ENCODE measurements around the gene REXO4. TPM values are rescaled to one million over a fixed set of nuclear protein-coding genes. Genes with fewer than 3 reads are reported as not detected.
A peak's percentile ranks its signal among the peaks of the same experiment; 100 is the strongest.

Gene REXO4
- total RNA-seq, 1 experiment from 2014 or later = 43.6 TPM

DNA sequence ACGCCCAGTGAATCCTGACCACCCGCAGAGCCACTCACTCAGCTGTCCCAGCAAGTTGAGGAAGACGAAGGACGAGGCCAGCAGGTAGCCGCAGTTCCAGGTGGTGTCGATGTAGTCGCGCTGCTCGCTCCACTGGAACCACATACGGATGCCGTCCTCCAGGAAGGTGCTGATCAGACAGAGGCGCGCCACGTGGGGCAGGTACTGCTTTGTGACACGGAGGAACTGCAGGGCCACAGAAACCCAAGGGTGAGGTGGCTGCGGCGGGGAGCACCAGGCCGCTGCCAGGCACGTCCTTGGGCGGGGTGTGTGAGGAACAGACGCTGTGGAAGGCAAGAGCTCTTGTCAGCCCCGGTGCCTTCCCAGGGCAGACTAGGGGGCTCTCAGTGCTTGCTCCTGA lies 50.6 kb downstream of the REXO4 start:
- Mint-ChIP-seq H3K4me3 (ENCODE audit: unreplicated experiment) (no peak overlapping the region), H3K4me1 (ENCODE audit: low read depth, unreplicated experiment) (peaks cover 24% of the 10 kb centered on the region), H3K36me3 (ENCODE audit: insufficient read depth, unreplicated experiment) (peaks cover 88% of the 10 kb centered on the region), H3K27ac (ENCODE audit: unreplicated experiment) (no peak overlapping the region), H3K27me3 (ENCODE audit: insufficient read depth, unreplicated experiment) (no peaks in the 10 kb centered on the region), H3K9me3 (ENCODE audit: unreplicated experiment) (no peaks in the 10 kb centered on the region)
- H3K36me3 ChIP-seq (ENCODE audit: control insufficient read depth, insufficient read depth, low read length) = peaks cover 13% of the 10 kb centered on the region
- no peaks in the 10 kb centered on the region for H3K9me3 ChIP-seq
- no TSS peak for BruUV-seq (replicated peaks)
- H3K4me1 ChIP-seq = no peaks in the 10 kb centered on the region; the same call in 1 of the 2 replicates
- H3K4me3 ChIP-seq (ENCODE audit: low read depth, low read length) = no peak overlapping the region
- POLR2A ChIA-PET = interaction anchor here (0.6 to 0.8 kb wide), 2 partner anchors 14 to 28 kb away, joined by 3 to 5 read pairs; no protein-coding TSS in a partner anchor
- CTCF ChIA-PET = no interaction called here
- TF ChIP-seq, protein P1, sequence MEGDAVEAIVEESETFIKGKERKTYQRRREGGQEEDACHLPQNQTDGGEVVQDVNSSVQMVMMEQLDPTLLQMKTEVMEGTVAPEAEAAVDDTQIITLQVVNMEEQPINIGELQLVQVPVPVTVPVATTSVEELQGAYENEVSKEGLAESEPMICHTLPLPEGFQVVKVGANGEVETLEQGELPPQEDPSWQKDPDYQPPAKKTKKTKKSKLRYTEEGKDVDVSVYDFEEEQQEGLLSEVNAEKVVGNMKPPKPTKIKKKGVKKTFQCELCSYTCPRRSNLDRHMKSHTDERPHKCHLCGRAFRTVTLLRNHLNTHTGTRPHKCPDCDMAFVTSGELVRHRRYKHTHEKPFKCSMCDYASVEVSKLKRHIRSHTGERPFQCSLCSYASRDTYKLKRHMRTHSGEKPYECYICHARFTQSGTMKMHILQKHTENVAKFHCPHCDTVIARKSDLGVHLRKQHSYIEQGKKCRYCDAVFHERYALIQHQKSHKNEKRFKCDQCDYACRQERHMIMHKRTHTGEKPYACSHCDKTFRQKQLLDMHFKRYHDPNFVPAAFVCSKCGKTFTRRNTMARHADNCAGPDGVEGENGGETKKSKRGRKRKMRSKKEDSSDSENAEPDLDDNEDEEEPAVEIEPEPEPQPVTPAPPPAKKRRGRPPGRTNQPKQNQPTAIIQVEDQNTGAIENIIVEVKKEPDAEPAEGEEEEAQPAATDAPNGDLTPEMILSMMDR (IDR thresholded peaks at IDR 0.05; ENCODE audit: insufficient read depth in 1 of 2, low read depth in 1 of 2, low read length in 1 of 2, severe bottlenecking in 1 of 2, unreplicated experiment in 1 of 2) = no peak
- no peaks in the 10 kb centered on the region for H3K27me3 ChIP-seq (replicated peaks; ENCODE audit: control insufficient read depth, insufficient read depth, low read length)
- DNase-seq = no peak
- intact Hi-C loops (cut with micrococcal nuclease; ENCODE audit: unreplicated experiment) = no loop called here

DNA sequence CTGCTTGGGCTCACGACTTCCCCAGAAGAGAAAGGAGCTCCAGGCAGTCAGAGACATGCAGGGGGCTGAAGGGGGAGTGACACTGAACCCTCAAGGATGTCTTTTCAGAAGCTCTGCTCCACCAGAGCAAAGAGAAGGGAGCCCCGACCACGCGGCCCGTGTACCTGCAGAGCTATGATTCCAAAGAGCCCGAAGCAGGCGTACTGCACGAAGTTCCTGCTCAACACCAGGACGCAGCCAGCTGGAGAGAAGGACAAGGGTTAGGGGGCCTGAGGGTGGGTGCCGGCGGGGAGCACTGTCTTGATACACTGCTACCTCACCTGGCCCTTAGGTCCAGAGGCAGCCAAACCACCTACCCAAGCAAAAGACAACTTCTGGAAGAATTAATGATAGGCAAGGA lies 51.4 kb downstream of the REXO4 start:
- Histone ChIP-seq H3K9me3 (no peaks in the 10 kb centered on the region), H3K27me3 (replicated peaks; ENCODE audit: control insufficient read depth, insufficient read depth, low read length) (no peaks in the 10 kb centered on the region), H3K4me1 (no peaks in the 10 kb centered on the region; the same call in 1 of the 2 replicates), H3K4me3 (ENCODE audit: low read depth, low read length) (no peak overlapping the region), H3K36me3 (ENCODE audit: control insufficient read depth, insufficient read depth, low read length) (peaks cover 13% of the 10 kb centered on the region)
- DNase-seq = no peak
- peaks cover 88% of the 10 kb centered on the region for H3K36me3 Mint-ChIP-seq (ENCODE audit: insufficient read depth, unreplicated experiment)
- POLR2A ChIA-PET = interaction anchor here (0.8 kb wide), 1 partner anchor 13 kb away, joined by 5 read pairs; no protein-coding TSS in a partner anchor
- TF ChIP-seq, protein P1 (IDR thresholded peaks at IDR 0.05; ENCODE audit: insufficient read depth in 1 of 2, low read depth in 1 of 2, low read length in 1 of 2, severe bottlenecking in 1 of 2, unreplicated experiment in 1 of 2) = no peak
- intact Hi-C loops (cut with micrococcal nuclease; ENCODE audit: unreplicated experiment) = no loop called here
- CTCF ChIA-PET = interaction anchor here (1.5 kb wide), 1 partner anchor 9 kb away, joined by 3 read pairs; no protein-coding TSS in a partner anchor
- no peaks in the 10 kb centered on the region for H3K9me3 Mint-ChIP-seq (ENCODE audit: unreplicated experiment)
- no peaks in the 10 kb centered on the region for H3K27me3 Mint-ChIP-seq (ENCODE audit: insufficient read depth, unreplicated experiment)
- no peak overlapping the region for H3K27ac Mint-ChIP-seq (ENCODE audit: unreplicated experiment)
- no peak overlapping the region for H3K4me3 Mint-ChIP-seq (ENCODE audit: unreplicated experiment)
- no TSS peak for BruUV-seq (replicated peaks)
- H3K4me1 Mint-ChIP-seq (ENCODE audit: low read depth, unreplicated experiment) = peaks cover 21% of the 10 kb centered on the region

DNA sequence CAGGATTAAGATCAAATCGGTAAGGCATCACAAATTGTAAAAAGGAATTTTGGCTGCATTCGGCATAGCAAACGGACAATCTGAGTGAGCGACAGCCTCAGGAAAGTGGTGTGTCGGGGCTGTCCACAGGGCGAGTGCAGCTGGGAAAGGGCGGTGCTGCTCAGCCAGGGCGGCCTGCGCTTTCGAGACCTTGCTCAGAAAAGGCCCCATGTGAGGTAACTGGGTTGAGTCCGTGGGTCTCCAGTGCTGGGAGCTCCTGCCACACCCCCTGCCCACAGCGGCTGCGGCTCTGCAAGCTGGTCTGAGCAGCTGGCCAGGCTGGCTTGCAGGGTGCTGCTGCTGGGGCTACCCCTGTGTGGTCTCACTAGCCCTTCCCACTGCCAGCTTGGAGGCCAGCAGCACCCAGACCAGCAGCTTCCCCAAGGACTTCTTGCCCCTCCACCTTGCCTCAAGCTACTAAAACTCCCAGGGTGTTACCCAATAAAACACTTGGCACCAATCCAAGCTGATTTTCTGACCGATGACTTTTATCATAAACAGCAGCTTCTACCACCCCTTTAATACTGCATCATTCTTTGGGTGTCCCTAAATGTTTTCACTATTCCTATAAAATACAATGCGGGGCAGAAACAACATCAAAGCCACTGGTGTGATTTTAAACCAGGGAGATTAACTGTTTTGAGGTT lies 55.3 kb downstream of the REXO4 start:
- Mint-ChIP-seq H3K9me3 (ENCODE audit: unreplicated experiment) (no peaks in the 10 kb centered on the region), H3K36me3 (ENCODE audit: insufficient read depth, unreplicated experiment) (peaks cover 89% of the 10 kb centered on the region), H3K27me3 (ENCODE audit: insufficient read depth, unreplicated experiment) (no peaks in the 10 kb centered on the region), H3K27ac (ENCODE audit: unreplicated experiment) (no peak overlapping the region), H3K4me1 (ENCODE audit: low read depth, unreplicated experiment) (peaks cover 20% of the 10 kb centered on the region), H3K4me3 (ENCODE audit: unreplicated experiment) (no peak overlapping the region)
- CTCF ChIA-PET = no interaction called here
- peaks cover 7% of the 10 kb centered on the region for H3K36me3 ChIP-seq (ENCODE audit: control insufficient read depth, insufficient read depth, low read length)
- H3K4me1 ChIP-seq = peaks cover 3% of the 10 kb centered on the region; the same call in 1 of the 2 replicates
- intact Hi-C loops (cut with micrococcal nuclease; ENCODE audit: unreplicated experiment) = no loop called here
- POLR2A ChIA-PET = interaction anchor here (1.7 kb wide), 1 partner anchor 14 kb away, joined by 5 read pairs; the partner anchor contains the start of gene STKLD1
- H3K27me3 ChIP-seq (replicated peaks; ENCODE audit: control insufficient read depth, insufficient read depth, low read length) = no peaks in the 10 kb centered on the region
- no peaks in the 10 kb centered on the region for H3K9me3 ChIP-seq
- TSS peak; percentile 46 for BruUV-seq (replicated peaks)
- DNase-seq = no peak
- no peak overlapping the region for H3K4me3 ChIP-seq (ENCODE audit: low read depth, low read length)
- TF ChIP-seq, protein P1 (IDR thresholded peaks at IDR 0.05; ENCODE audit: insufficient read depth in 1 of 2, low read depth in 1 of 2, low read length in 1 of 2, severe bottlenecking in 1 of 2, unreplicated experiment in 1 of 2) = no peak

Measured in Caco-2 (cell line).